CD4-positive, alpha-beta T cell treated with Interleukin-21 for 1 hour (primary cell): Measurements from ENCODE around the gene SH3BP5.
A peak's percentile ranks its signal among the peaks of the same experiment; 100 is the strongest.

Experiments used
- DNase-seq: peaks from one replicate; pipeline ENCODE4 v3.0.0-alpha.2; 2020

The SH3BP5 gene

DNA sequence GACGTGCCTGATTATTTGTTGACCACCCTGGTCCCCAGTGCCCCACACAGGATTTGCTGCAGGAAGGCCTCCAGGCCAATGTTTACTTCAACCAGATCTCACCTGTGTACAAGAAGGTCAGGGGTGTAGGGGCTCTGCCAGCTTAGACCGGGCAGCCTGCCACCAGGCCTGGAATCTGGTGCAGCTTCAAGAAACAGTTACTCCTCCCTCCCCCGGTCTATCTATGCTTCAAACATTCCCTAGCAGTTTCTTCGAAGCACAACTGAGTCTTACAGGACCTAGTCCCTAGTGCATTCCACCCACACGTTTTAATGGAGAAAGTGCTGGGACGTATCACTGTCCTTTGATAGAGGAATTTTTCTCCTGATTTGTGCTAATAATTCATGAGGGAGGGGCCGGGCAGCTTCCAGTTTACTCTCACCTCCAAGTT is 8.0 kb downstream of the SH3BP5 start:
- DNase-seq, result no peak

GRCh38 chr3:15323063-15323462 is 9.3 kb downstream of the SH3BP5 start:
- no peak for DNase-seq

GRCh38 chr3:15321349-15321748 is 11.0 kb downstream of the SH3BP5 start:
- no peak for DNase-seq

GRCh38 chr3:15319575-15319974 is 12.8 kb downstream of the SH3BP5 start:
- no peak for DNase-seq

DNA sequence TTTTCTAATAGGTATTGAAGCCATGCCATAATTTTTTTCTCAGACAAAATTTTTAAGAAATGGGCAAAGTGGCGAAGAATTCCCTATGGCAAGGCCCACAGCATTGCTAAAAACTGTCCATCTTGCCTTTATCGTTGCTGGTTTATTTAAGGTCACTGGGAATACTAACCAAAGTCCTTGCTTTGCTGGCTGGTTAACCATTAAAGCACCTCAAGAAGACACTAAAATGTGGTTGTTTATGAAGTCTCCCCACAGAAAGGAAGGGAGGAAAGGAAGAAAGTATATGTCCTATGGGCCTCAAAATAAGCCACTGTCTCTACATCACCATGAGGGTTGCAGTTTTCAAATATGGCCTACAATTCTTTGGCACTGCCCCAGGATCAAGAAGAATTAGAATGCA is 13.2 kb downstream of the SH3BP5 start:
- no peak for DNase-seq

DNA sequence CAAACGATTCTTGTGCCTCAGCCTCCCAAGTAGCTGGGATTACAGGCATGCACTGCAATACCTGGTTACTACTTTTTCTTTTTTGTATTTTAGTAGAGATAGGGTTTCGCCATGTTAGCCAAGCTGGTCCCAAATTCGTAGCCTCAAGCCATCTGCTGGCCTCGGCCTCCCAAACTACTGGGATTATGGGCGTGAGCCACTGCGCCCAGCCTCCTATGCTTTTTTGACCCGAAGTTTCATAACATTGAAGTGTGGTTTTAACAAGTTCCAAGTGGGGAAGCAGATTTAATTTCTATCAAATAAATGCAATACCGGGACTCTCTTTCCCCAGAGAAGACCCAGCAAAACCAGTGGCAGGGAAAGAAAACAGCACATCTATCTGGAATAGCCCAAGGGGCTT is 13.7 kb downstream of the SH3BP5 start:
- DNase-seq, result no peak

GRCh38 chr3:15316998-15317435 is 15.4 kb downstream of the SH3BP5 start:
- DNase-seq, result no peak

DNA sequence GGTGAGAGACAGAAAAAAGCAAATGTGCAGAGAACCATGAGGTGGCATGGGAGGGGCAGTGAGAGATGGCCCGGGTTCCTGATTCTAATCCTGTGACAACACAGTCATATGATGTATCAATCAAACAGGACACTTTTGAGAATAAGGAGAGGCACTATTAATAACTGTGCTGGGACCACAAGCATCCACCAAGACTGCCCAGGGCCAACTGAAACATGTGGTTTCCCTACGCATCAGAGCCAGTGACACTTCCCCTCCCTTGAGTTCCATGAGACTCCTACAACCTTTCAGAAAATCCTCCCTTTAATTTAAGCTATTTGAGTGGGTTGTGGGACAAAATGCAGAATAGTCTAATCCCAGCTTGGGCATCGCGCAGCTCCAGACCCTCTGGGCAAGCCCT is 17.4 kb downstream of the SH3BP5 start:
- no peak for DNase-seq

- no peak for DNase-seq
Measured at GRCh38 chr3:15314276-15314675, 18.1 kb downstream of the SH3BP5 start.

GRCh38 chr3:15313461-15313860 is 18.9 kb downstream of the SH3BP5 start:
- DNase-seq, result peak; percentile 37

GRCh38 chr3:15312550-15312949 is 19.8 kb downstream of the SH3BP5 start:
- no peak for DNase-seq

DNA sequence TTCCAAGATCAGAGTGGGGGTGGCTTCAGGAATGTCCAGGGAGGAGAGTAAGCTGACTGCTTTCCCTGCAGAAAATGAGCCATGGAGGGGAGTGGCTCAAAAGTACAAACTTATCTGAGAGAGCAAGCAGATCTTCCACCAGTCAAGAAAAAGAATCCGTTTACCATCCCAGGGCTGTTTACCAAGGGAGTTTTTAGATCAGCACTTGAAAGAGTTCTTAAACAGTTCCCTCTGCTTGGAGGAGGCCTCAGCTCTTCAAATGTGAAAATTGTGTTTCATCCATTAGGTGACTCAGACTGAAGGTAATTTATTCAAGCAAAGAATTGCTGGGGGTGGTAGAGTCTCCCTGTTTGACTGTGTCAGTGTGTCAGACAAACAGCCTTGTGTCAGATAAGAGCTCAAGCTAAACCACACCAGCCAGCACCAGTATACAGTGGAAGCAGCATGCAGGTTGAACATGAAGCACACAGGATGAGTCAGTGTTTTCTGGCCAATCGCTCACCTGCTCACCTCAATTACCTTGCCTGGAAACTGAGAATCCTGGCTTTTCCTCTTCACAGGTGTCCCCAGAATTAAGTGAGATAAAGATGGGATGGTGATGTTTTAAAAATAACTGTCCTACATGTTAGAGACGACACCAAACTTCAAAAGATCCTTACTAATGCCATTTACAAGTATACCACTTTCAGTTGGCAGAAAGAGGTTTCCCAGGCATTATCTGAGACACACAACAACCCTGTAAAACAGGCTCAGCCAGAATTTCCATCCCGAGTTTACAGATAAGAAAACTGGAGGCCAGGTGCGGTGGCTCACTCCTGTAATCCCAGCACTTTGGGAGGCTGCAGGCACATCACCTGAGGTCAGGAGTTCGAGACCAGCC is 21.7 kb downstream of the SH3BP5 start:
- peak; percentile 57 for DNase-seq

DNA sequence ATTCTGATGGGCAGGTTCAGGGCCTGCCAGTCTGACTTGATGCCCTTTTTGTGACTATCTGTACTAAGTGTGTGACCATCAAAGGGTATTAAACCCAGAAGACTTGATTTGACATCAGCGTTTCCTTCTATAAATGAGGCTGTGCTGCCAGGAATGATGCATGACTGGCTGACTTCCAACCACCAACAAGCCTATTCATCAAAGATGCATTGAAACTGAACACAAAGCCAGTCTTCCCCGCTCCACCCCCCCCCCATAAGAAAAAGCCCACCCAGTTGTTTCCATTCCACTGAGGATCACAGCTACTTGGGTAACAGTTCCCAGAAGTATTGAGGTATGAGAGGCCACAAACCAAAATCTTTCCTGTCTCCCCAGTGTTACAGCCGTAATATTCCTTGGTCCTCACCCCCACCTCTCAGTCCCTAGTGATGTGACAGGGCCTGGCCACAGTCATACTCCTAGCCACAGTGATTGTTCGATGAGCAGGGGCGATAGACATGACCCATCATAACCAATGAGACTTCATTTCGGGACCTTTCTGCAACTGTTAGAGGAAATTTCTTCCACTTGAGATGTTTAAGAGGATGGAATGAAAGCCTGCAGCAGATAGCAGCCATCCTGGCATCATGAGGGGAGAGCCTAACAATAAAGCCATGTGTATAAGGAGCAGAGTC is 22.6 kb downstream of the SH3BP5 start:
- DNase-seq, result no peak

DNA sequence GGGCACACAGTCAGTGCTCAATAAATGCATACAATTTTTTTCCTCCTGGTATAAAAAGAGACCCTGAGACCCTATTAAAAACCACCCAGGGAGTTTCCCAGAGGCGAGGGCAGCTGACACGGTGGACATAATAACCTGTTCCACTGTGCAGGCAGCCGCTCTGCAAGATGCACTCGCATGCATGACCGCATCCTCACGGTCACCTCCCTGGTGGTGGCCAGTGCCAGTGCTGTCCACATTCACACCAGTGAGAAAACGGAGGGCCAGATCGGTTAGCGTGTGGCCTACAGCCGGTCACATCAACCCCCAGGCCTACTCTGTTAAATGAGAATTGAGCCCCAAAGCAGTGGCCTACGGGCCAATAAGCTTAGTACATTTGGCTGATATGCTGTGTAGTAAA is 24.8 kb downstream of the SH3BP5 start:
- DNase-seq, result no peak

GRCh38 chr3:15306979-15307359 is 25.4 kb downstream of the SH3BP5 start:
- no peak for DNase-seq

- DNase-seq, result no peak
Measured at GRCh38 chr3:15305359-15305844, 27.0 kb downstream of the SH3BP5 start.

DNA sequence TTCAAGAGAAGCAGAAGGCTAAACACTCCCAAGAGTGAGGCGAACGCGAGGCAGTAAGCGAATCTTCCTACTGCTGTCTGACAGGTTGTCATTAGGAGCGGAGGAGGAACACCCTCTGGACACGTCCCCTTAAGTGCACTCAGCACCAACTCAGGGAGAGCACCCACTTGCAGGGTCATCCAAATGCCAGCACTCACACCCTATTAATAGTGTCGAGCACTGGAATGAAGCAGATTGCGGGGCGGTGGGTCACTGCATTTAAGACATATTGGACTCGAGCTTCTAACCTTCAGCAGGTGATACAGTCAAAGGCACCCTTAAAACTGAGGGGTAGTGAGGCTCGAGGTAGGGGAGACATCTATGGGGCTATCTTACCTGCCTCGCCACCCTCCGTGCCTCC is 28.7 kb downstream of the SH3BP5 start:
- DNase-seq, result no peak

GRCh38 chr3:15303216-15303615 is 29.2 kb downstream of the SH3BP5 start:
- no peak for DNase-seq

GRCh38 chr3:15301761-15302160 is 30.6 kb downstream of the SH3BP5 start:
- no peak for DNase-seq

- no peak for DNase-seq
Measured at GRCh38 chr3:15300323-15301078, 31.9 kb downstream of the SH3BP5 start.

DNA sequence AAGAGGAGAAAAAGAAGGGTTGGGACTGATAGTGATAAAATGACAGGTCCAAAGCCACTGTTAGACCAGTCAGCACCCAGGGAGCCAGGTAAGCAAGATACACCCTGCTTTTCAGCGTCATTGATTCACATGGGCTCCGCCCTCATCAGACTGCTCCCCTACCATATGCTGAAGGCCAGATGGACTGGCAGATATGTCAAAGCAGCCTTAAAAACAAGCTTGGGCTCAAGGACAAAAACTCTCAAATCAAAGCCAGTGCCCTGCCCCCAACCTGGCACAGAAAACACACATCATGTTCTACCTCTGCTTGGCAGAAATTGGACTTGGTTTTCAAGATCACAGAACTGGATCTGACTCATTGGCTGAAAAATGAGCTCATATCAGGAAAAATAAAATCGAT is 33.4 kb downstream of the SH3BP5 start:
- no peak for DNase-seq

GRCh38 chr3:15298504-15298903 is 33.9 kb downstream of the SH3BP5 start:
- no peak for DNase-seq

GRCh38 chr3:15297608-15298350 is 34.6 kb downstream of the SH3BP5 start:
- no peak for DNase-seq
